ENCODE data around the gene WNT3.

Gene WNT3

DNA sequence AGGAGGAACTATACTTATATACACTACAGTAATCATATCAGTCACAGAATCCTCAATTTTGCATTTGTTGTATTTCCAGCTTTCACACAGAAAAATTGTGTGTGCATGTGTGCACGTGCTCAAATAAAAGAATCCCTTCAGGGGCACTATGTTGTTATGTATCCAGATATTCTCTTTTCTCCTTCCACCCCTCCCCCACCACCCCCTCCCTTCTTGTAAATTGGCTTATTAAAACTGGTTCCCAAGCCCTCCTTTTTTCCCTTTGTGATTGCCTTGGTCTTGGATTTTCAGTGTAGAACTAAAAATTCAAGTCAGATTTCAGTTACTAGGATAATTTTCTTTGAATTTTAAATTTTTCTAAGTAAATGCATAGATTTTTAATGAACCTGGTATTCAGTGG is 86.3 kb downstream of the WNT3 start:
- no peak for DNase-seq (ENCODE audit: low read depth)

GRCh38 chr17:46730679-46731078 is 87.8 kb downstream of the WNT3 start:
- DNase-seq (ENCODE audit: low read depth), result no peak

- DNase-seq (ENCODE audit: low read depth), result no peak
Observed at GRCh38 chr17:46730026-46730425, 88.5 kb downstream of the WNT3 start.

- peak; percentile 76 for DNase-seq (ENCODE audit: low read depth)
Observed at GRCh38 chr17:46727572-46728348, 90.7 kb downstream of the WNT3 start.

- DNase-seq (ENCODE audit: low read depth), result no peak
Observed at GRCh38 chr17:46726206-46726605, 92.3 kb downstream of the WNT3 start.

- DNase-seq (ENCODE audit: low read depth), result peak; percentile 61
Observed at GRCh38 chr17:46722662-46723285, 95.7 kb downstream of the WNT3 start.

DNA sequence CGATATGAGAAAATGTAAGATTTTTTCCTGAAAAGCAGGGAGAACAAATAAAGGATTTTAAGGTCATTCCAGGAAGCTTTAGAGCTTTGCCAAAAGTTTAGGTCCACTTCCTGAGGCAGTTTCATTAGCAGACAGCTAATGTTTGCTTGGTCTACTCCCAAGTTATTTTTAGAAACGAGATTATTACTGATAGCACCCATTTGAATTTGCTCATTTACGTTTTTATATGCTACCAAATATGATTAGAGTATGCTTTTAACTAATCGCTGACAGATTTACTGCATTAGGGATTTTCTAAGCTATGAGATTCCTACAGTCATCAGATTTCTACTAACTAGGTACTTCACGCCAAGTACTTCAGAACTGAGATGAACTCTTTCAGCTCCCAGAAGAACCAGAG is 98.1 kb downstream of the WNT3 start:
- DNase-seq (ENCODE audit: low read depth), result no peak

- no peak for DNase-seq (ENCODE audit: low read depth)
Observed at GRCh38 chr17:46719891-46720290, 98.6 kb downstream of the WNT3 start.

DNA sequence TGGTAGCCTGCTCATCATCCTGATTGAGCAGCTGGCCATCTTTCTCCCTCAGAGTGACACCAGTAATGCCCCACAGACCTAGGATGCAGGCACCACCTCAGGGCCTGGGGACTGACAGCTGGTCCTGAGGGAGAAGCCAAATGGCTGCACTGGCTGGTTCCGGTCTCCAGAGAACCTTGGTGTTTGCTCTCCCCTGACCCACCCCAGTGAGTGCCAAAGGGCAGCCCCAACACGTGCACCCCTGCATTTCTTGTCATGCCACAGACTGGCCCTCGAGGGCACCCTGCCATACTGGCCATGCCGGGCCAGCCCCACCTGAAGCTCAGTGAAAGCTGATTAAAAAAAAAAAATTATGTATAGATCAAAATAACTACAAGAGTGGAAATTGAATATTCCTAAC is 100.5 kb downstream of the WNT3 start:
- DNase-seq (ENCODE audit: low read depth), result no peak

Measured in non-pigmented ciliary epithelial cell (primary cell).